SU-DHL-6 (cell line): ENCODE data around the gene PFN1.

ENCODE experiments used
- H2AFZ ChIP-seq: fragments of 200-600 bp; sonication (generic); 2 replicates; pipeline ENCODE4 v1.6.1; 2014; ENCODE audit warnings: low read depth, mild to moderate bottlenecking, moderate library complexity, mixed read lengths, antibody characterized with exemption, low read length; ENCODE audit not compliant: severe bottlenecking
- H3F3A ChIP-seq: fragments of 200-600 bp; shearing (Covaris generic); 2 replicates; pipeline ENCODE4 v1.6.0; 2016; ENCODE audit warnings: antibody characterized with exemption, mild to moderate bottlenecking; ENCODE audit not compliant: insufficient read depth
- H3K27ac ChIP-seq: fragments of 200-600 bp; sonication (generic); 2 replicates; pipeline ENCODE4 v1.5.1; 2016; ENCODE audit warnings: low read depth, mild to moderate bottlenecking, low read length, moderate library complexity, mixed read lengths
- H3K27me3 ChIP-seq: fragments of 200-600 bp; sonication (generic), shearing (Covaris generic); 2 replicates; pipeline ENCODE4 v1.6.0; 2014; ENCODE audit warnings: mild to moderate bottlenecking, low read length
- H3K36me3 ChIP-seq: fragments of 200-600 bp; sonication (generic); 2 replicates; pipeline ENCODE4 v1.6.1; 2014; ENCODE audit warnings: mild to moderate bottlenecking, low read length, mixed read lengths
- H3K4me2 ChIP-seq: fragments of 300-600, 200-600 bp; shearing (Covaris generic), sonication (generic); 2 replicates; pipeline ENCODE4 v1.6.0; 2014; ENCODE audit warnings: low read length, low read depth, mild to moderate bottlenecking; ENCODE audit not compliant: poor library complexity, severe bottlenecking
- H3K4me3 ChIP-seq: fragments of 200-600 bp; sonication (generic); 2 replicates; pipeline ENCODE4 v1.5.1; 2014; ENCODE audit warnings: antibody characterized with exemption, low read length, mild to moderate bottlenecking, mixed read lengths; ENCODE audit not compliant: insufficient read depth, poor library complexity, severe bottlenecking
- H3K79me2 ChIP-seq: fragments of 200-600 bp; sonication (generic); 2 replicates; pipeline ENCODE4 v1.6.1; 2014; ENCODE audit warnings: mild to moderate bottlenecking, low read length, moderate library complexity; ENCODE audit not compliant: insufficient read depth
- H3K9ac ChIP-seq: fragments of 200-600 bp; sonication (generic); 2 replicates; pipeline ENCODE4 v1.7.0; 2014; ENCODE audit warnings: mild to moderate bottlenecking, low read length
- H3K9me2 ChIP-seq: fragments of 200-600 bp; sonication (generic); replicated peaks from 2 replicates; pipeline ENCODE4 v1.6.1; 2014; ENCODE audit warnings: low read length; ENCODE audit not compliant: insufficient read depth
- H3K9me3 ChIP-seq: fragments of 200-600 bp; sonication (generic); 2 replicates; pipeline ENCODE4 v1.6.1; 2014; ENCODE audit warnings: low read length, mixed read lengths; ENCODE audit not compliant: insufficient read depth
- H4K20me1 ChIP-seq: fragments of 200-600 bp; sonication (generic); 2 replicates; pipeline ENCODE4 v1.6.1; 2014; ENCODE audit warnings: low read depth, mild to moderate bottlenecking, antibody characterized with exemption, low read length, moderate library complexity, mixed read lengths
- CTCF ChIP-seq: fragments of 200-600 bp; sonication (generic); IDR thresholded peaks from one replicate; pipeline ENCODE4 v1.5.1; 2017; ENCODE audit warnings: antibody characterized with exemption, mild to moderate bottlenecking, low read length, moderate library complexity; ENCODE audit not compliant: insufficient read depth, poor library complexity, severe bottlenecking
- EZH2phosphoT487 ChIP-seq: fragments of 200-600 bp; sonication (generic), shearing (Covaris generic); conservative IDR thresholded peaks from 2 replicates; pipeline ENCODE4 v1.6.1; 2018; ENCODE audit warnings: mild to moderate bottlenecking, antibody characterized with exemption, low read length, moderate library complexity, mixed read lengths

The PFN1 gene

GRCh38 chr17:4944554-4945175 is 3.7 kb downstream of the PFN1 start:
- H3K36me3 ChIP-seq: peaks cover 11% of the 10 kb centered on the region; the same call in 1 of the 2 replicates
- H3K9me2 ChIP-seq: no peaks in the 10 kb centered on the region
- no peaks in the 10 kb centered on the region for H3K27me3 ChIP-seq
- no peak overlapping the region for H3K4me3 ChIP-seq
- peak overlapping the region; percentile 37 for H3K9ac ChIP-seq
- H2AFZ ChIP-seq: no peak overlapping the region
- H3K27ac ChIP-seq: peak overlapping the region; percentile 100
- H3K4me2 ChIP-seq: peak overlapping the region; percentile 90
- peaks cover 3% of the 10 kb centered on the region; the same call in 1 of the 2 replicates for H4K20me1 ChIP-seq
- peaks cover 74% of the 10 kb centered on the region for H3F3A ChIP-seq
- H3K79me2 ChIP-seq: peaks cover 62% of the 10 kb centered on the region
- H3K9me3 ChIP-seq: no peaks in the 10 kb centered on the region
- TF ChIP-seq EZH2phosphoT487: no peak
- TF ChIP-seq CTCF: no peak

- Histone ChIP-seq H3K27ac (peak overlapping the region; percentile 100), H3K9me3 (no peaks in the 10 kb centered on the region), H3F3A (peaks cover 72% of the 10 kb centered on the region), H3K4me3 (no peak overlapping the region), H2AFZ (no peak overlapping the region), H3K79me2 (peaks cover 67% of the 10 kb centered on the region), H3K9me2 (no peaks in the 10 kb centered on the region), H4K20me1 (peaks cover 3% of the 10 kb centered on the region; the same call in 1 of the 2 replicates), H3K4me2 (peak overlapping the region; percentile 90), H3K27me3 (no peaks in the 10 kb centered on the region), H3K36me3 (peaks cover 11% of the 10 kb centered on the region; the same call in 1 of the 2 replicates), H3K9ac (peak overlapping the region; percentile 37)
- TF ChIP-seq CTCF: no peak
- no peak for TF ChIP-seq EZH2phosphoT487
Observed at GRCh38 chr17:4944163-4944553, 4.2 kb downstream of the PFN1 start.

GRCh38 chr17:4942760-4943508 is 5.4 kb downstream of the PFN1 start:
- Histone ChIP-seq H3F3A (peaks cover 63% of the 10 kb centered on the region), H3K9me2 (no peaks in the 10 kb centered on the region), H3K27me3 (no peaks in the 10 kb centered on the region), H3K9ac (no peak overlapping the region), H3K4me2 (peak overlapping the region; percentile 97), H3K9me3 (no peaks in the 10 kb centered on the region), H3K27ac (peak overlapping the region; percentile 88; the same call in 1 of the 2 replicates), H4K20me1 (peaks cover 3% of the 10 kb centered on the region; the same call in 1 of the 2 replicates), H3K4me3 (no peak overlapping the region), H3K36me3 (peaks cover 11% of the 10 kb centered on the region; the same call in 1 of the 2 replicates), H3K79me2 (peaks cover 75% of the 10 kb centered on the region), H2AFZ (no peak overlapping the region)
- TF ChIP-seq CTCF: no peak
- no peak for TF ChIP-seq EZH2phosphoT487
